GM18505 (cell line): Measurements from ENCODE around the gene PPP2R3C.

Source experiments
- ATAC-seq: cut with Tn5 transposase; IDR thresholded peaks from one replicate; pipeline ENCODE4 v1.9.1; 2021; ENCODE audit not compliant: unreplicated experiment
- POLR2A ChIP-seq: IDR thresholded peaks from 4 replicates; pipeline ENCODE4 v1.6.1; 2011; ENCODE audit warnings: borderline replicate concordance; ENCODE audit not compliant: insufficient read depth, insufficient read length; ENCODE audit errors: extremely low read depth

The PPP2R3C gene

DNA sequence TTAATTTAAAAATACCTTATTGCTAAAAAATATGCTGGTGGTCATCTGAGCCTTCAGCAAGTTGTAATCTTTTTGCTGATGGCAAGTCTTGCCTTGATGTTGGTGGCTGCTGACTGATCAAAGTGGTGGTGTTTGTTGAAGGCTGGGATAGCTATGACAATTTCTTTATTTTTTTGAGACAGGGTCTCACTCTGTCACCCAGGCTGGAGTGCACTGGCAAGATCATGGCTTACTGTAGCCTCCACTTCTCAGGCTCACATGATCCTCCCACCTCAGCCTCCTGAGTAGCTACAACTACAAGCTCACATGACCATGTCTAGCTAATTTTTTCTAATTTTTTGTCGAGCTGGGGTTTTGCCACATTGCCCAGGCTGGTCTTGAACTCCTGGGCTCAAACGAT lies 25.4 kb upstream of the PPP2R3C start:
- no peak for ATAC-seq
- TF ChIP-seq POLR2A: no peak

DNA sequence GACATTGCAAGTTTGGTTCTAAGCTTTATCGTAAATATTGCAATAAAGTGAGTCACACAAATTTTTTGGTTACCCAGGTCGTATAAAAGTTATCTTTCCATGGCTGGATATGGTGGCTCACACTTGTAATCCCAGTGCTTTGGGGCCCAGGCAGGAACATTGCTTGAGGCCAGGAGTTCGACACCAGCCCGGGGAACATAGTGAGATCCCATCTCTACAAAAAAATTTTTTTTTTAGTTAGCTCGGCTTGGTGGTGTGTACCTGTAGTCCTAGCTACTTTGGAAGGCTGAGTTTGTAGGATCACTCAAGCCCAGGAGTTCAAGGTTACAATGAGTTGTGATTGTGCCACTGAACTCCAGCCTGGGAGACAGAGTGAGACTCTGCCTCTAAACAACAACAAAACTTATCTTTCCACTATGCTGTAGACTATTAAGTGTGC lies 24.9 kb upstream of the PPP2R3C start:
- no peak for ATAC-seq
- TF ChIP-seq POLR2A: no peak

GRCh38 chr14:35144029-35144428 lies 22.2 kb upstream of the PPP2R3C start:
- no peak for TF ChIP-seq POLR2A
- ATAC-seq: no peak

DNA sequence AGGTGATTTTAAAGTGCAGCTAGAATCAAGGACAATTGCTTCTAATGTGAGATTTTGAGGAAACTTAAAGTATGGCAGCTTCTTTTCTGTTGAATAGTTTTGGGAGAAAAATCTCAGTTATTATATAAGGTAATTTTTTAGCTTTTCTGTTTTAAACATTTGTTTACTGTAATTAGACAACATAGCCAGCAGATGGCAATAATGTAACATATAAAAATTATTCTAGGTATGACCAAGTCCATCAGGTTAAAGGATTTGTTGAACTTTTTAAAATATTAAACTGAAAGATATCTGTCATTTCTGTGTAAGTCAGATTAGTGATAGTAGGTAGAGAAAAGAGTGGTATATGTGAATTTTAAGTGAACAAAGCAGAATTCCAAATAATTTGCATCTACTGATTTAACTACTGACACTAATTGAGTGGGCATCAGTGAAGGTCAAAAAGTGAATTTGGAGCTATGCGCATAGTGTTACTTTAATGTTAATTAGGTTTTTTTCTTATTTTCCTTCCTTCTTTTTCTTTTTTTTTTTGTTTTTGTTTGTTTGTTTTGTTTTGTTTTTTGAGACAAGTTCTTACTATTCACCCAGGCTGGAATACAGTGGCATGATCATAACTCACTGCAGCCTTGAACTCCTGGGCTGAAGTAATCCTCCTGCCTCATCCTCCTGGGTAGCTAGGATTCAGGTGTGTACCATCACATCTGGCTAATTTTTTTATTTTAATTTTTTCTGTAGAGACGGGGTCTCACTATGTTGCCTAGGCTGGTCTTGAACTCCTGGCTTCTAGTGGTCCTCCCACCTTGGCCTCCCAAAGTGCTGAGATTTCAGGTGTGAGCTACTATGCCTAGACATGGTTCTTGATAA lies 19.2 kb upstream of the PPP2R3C start:
- ATAC-seq: no peak
- TF ChIP-seq POLR2A: no peak

- no peak for TF ChIP-seq POLR2A
Observed at GRCh38 chr14:35138585-35138984, 16.8 kb upstream of the PPP2R3C start.

GRCh38 chr14:35134329-35135123 lies 12.7 kb upstream of the PPP2R3C start:
- no peak for TF ChIP-seq POLR2A
- ATAC-seq: no peak

More at GRCh38 chr14:35138585-35138984, 16.8 kb upstream of the PPP2R3C start:
- no peak for ATAC-seq

DNA sequence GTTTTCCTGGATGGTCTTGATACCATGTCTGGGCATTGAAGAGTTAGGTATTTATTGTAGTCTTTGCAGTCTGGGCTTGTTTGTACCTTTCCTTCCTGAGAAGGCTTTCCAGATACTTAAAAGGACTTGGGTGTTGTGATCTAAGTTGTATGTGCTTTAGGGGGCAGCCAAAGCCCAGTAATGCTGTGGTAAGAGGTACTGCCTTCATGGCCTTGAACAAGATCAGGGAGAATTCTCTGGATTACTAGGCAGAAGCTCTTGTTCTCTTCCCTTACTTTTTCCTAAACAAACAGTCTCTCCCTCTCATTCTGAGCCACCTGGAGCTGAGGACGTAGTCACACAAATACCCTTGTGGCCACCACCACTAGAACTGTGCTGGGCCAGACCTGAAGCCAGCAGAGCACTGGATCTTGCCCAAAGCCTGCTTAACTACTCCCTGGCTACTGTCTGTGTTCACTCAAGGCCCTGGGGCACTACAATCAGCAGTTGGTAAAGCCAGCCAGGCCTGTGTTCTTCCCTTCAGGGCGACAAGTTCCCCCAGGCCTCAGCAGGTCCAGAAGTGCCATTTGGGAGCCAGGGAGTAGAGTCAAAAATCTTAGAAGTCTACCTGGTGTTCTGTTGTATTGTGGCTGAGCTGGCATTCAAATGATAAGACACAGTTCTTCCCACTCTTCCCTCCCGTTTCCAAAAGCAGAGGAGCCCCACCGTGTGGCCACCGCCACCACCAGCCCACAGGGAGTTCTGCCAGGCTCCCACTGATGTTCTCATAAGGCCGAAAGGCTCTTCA lies 11.9 kb upstream of the PPP2R3C start:
- no peak for ATAC-seq

GRCh38 chr14:35124127-35124526 lies 2.3 kb upstream of the PPP2R3C start:
- no peak for ATAC-seq
- no peak for TF ChIP-seq POLR2A

More for the DNA sequence above, 11.9 kb upstream of the PPP2R3C start:
- no peak for TF ChIP-seq POLR2A

GRCh38 chr14:35123388-35123703 lies 1.6 kb upstream of the PPP2R3C start:
- ATAC-seq: no peak
- no peak for TF ChIP-seq POLR2A

GRCh38 chr14:35122696-35123387 lies 1.1 kb upstream of the PPP2R3C start:
- no peak for TF ChIP-seq POLR2A
- peak; percentile 38 for ATAC-seq

GRCh38 chr14:35121026-35121886 lies 534 bp downstream of the PPP2R3C start:
- TF ChIP-seq POLR2A: no peak
- ATAC-seq: no peak

DNA sequence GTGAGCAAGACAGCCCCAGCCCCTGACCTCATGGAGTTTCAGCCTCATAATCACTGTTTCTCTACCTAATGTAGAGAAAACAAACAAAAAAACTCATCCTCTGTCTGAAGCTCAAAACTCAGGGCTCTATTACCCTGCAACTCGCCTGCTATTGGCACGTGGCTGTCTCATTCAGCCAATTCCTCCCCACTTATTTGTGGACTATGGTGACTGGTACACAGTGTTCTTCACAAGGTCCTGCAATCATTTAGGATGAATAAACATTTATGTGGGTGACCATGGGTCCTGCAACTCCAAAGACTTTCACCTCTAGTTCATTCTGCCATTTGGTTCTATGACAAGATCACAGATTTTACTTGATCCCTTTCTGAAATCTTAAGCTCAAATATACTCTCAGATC lies 4.7 kb downstream of the PPP2R3C start:
- TF ChIP-seq POLR2A: no peak
- no peak for ATAC-seq
